RCC 7860 (cell line): Measurements from ENCODE around the gene CHN2.

Source experiments
- DNase-seq: peaks from one replicate; pipeline ENCODE4 v3.0.0-alpha.2; 2015; ENCODE audit warnings: low spot score
- FAIRE-seq: peaks from 2 replicates; lab custom pipeline; 2012; peaks lifted over from hg19 to GRCh38; lab: Jason Lieb, UNC

CHN2 gene

GRCh38 chr7:29304756-29305155, 110.2 kb downstream of the CHN2 start:
- DNase-seq (no peak), FAIRE-seq (no peak)

- no peak for FAIRE-seq
- no peak for DNase-seq
Measured at GRCh38 chr7:29306319-29306991, 111.9 kb downstream of the CHN2 start.

- DNase-seq: no peak
- FAIRE-seq: no peak
Measured at GRCh38 chr7:29308424-29308823, 113.8 kb downstream of the CHN2 start.

- DNase-seq (no peak), FAIRE-seq (no peak)
Measured at GRCh38 chr7:29309041-29309854, 114.7 kb downstream of the CHN2 start.

- no peak for FAIRE-seq
- no peak for DNase-seq
Measured at GRCh38 chr7:29310625-29311024, 116.0 kb downstream of the CHN2 start.

GRCh38 chr7:29311314-29311713, 116.7 kb downstream of the CHN2 start:
- DNase-seq: no peak
- FAIRE-seq: no peak

- FAIRE-seq (no peak), DNase-seq (no peak)
Measured at GRCh38 chr7:29314148-29314547, 119.6 kb downstream of the CHN2 start.

GRCh38 chr7:29315122-29315891, 120.7 kb downstream of the CHN2 start:
- no peak for FAIRE-seq
- DNase-seq: no peak

GRCh38 chr7:29315892-29316270, 121.3 kb downstream of the CHN2 start:
- FAIRE-seq: no peak

GRCh38 chr7:29316926-29317325, 122.4 kb downstream of the CHN2 start:
- DNase-seq (no peak), FAIRE-seq (no peak)

More at GRCh38 chr7:29315892-29316270, 121.3 kb downstream of the CHN2 start:
- no peak for DNase-seq

GRCh38 chr7:29318853-29319718, 124.5 kb downstream of the CHN2 start:
- no peak for DNase-seq
- no peak for FAIRE-seq

- FAIRE-seq: no peak
- no peak for DNase-seq
Measured at GRCh38 chr7:29319719-29320521, 125.3 kb downstream of the CHN2 start.

- no peak for FAIRE-seq
- no peak for DNase-seq
Measured at GRCh38 chr7:29320577-29320976, 126.0 kb downstream of the CHN2 start.

- no peak for FAIRE-seq
Measured at GRCh38 chr7:29322023-29322712, 127.6 kb downstream of the CHN2 start.

GRCh38 chr7:29325476-29325875, 130.9 kb downstream of the CHN2 start:
- FAIRE-seq (no peak), DNase-seq (no peak)

More at GRCh38 chr7:29322023-29322712, 127.6 kb downstream of the CHN2 start:
- DNase-seq: no peak

GRCh38 chr7:29326864-29327263, 132.3 kb downstream of the CHN2 start:
- DNase-seq (no peak), FAIRE-seq (no peak)

GRCh38 chr7:29327455-29327854, 132.9 kb downstream of the CHN2 start:
- no peak for DNase-seq
- no peak for FAIRE-seq

- no peak for DNase-seq
- FAIRE-seq: no peak
Measured at GRCh38 chr7:29328045-29328444, 133.5 kb downstream of the CHN2 start.

GRCh38 chr7:29328811-29329210, 134.2 kb downstream of the CHN2 start:
- FAIRE-seq: no peak
- DNase-seq: no peak
